CD4-positive, alpha-beta T cell treated with Interleukin-2 at 100 ng/mL for 4 hours (primary cell): ENCODE results near the gene STX4.

Experiments used
- DNase-seq: peaks from one replicate; pipeline ENCODE4 v3.0.0-alpha.2; 2020; ENCODE audit warnings: low spot score

The STX4 gene

GRCh38 chr16:31084584-31085302 lies 51.4 kb downstream of the STX4 start:
- DNase-seq = no peak

- DNase-seq = no peak
Observed at GRCh38 chr16:31085411-31085810, 52.1 kb downstream of the STX4 start.

- no peak for DNase-seq
Observed at GRCh38 chr16:31085873-31086628, 52.7 kb downstream of the STX4 start.

GRCh38 chr16:31086629-31086906 lies 53.2 kb downstream of the STX4 start:
- DNase-seq = no peak

GRCh38 chr16:31087481-31087880 lies 54.1 kb downstream of the STX4 start:
- DNase-seq = no peak

- no peak for DNase-seq
Observed at GRCh38 chr16:31087971-31088370, 54.6 kb downstream of the STX4 start.

- no peak for DNase-seq
Observed at GRCh38 chr16:31088459-31089183, 55.3 kb downstream of the STX4 start, which contains the start of gene PRSS53. Gene PRSS53 (minus strand): TSS chr16:31088943. CDS start chr16:31088809, 134 bp downstream.

- no peak for DNase-seq
Observed at GRCh38 chr16:31089199-31089598, 55.8 kb downstream of the STX4 start.
